Measurements from ENCODE around the gene EFCAB8.

Gene EFCAB8

DNA sequence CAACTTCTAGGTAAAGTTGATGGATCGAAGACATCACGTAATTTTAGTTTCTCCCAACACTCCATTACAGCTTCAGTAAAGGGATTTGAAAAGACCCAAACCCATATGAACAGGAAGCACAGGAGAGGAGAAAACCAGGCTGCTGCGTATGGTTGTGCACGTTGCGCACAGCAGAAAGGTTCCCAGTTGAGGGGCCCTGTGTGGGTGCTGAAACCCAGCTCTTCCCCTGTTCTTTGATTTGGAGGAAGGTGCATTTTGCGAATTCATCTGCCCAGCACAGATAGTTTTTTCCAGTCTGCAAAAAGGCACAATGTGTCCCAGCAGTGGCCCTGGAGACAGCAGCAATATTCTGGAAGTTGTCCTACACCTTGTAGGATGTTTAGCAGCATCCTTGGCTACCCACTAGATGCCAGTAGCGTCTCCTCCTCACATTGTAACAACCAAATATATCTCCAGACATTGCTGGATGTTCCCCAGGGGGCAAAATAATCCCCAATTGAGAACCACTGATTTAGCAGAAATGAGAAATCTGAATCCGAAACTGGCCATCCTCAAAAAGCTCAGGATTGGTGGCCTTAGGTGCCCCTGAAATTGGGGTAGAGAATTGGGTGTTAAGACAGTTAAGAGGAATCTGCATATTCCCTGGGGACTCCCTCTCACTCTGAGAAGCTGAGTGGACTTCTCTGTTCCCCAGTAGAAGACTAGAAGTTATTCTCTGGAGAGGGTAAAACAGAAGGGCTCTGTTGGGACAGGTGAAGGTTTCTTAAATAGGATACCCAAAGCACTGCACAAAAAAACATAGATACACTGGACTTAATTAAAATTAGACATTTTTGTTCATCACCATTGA is 133.3 kb downstream of the EFCAB8 start:
- H3K4me1 Mint-ChIP-seq (ENCODE audit: low read depth): peaks cover 43% of the 10 kb centered on the region
- peaks cover 7% of the 10 kb centered on the region for H3K9me3 Mint-ChIP-seq (ENCODE audit: low read depth)
- peak overlapping the region; percentile 54 for H3K27ac Mint-ChIP-seq
- H3K36me3 Mint-ChIP-seq: peaks cover 3% of the 10 kb centered on the region
- no peaks in the 10 kb centered on the region for H3K27me3 Mint-ChIP-seq
- no peak overlapping the region for H3K4me3 Mint-ChIP-seq

DNA sequence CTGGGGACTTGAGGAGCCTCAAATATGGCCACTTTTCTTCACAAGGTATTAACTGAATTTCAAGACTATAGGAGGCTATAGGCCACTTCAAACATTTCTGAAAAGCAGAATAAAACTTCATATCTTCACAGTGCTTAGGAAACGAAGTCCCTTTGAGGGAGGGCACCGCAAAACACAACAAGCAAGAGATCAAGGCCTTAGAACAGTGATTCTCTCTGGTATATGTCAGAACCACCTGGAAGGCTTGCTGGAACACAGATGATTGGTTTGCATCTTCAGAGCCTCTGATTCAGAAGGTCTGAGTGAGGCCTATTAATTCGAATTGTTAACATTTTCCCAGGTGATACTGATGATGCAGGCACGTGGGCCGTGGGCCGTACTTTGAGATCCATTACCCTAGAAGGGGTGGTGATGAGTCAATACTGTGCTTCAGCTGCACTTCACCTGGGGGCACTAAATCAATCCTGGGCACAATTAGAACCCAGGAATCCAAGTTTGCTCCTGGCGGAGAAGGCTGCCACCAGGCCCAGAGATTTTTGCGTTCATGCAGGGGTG is 134.8 kb downstream of the EFCAB8 start:
- peaks cover 50% of the 10 kb centered on the region for H3K4me1 Mint-ChIP-seq (ENCODE audit: low read depth)
- no peaks in the 10 kb centered on the region for H3K27me3 Mint-ChIP-seq
- peaks cover 7% of the 10 kb centered on the region for H3K9me3 Mint-ChIP-seq (ENCODE audit: low read depth)
- peak overlapping the region; percentile 59 for H3K27ac Mint-ChIP-seq
- peaks cover 4% of the 10 kb centered on the region for H3K36me3 Mint-ChIP-seq
- H3K4me3 Mint-ChIP-seq: no peak overlapping the region

DNA sequence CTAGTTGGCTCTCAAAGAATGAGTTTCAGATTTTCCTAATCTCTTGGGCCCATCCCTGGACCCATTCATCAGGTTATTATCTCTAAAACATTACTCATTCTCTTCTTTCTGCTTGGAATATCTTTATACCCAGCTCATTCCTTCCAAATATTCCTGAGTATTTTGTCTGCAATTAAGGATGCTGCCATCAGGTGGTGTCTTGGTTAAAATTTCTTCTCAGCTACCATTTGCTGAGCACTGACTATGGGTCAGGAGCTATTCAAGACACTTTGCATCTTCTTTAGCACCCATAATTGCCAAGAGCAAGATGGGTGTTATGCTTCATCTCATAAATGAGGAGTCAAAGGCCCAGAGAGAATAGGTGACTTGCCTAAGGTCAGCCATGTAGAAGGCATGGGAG is 137.1 kb downstream of the EFCAB8 start:
- H3K4me1 Mint-ChIP-seq (ENCODE audit: low read depth): peaks cover 49% of the 10 kb centered on the region
- peaks cover 4% of the 10 kb centered on the region for H3K36me3 Mint-ChIP-seq
- H3K9me3 Mint-ChIP-seq (ENCODE audit: low read depth): peaks cover 7% of the 10 kb centered on the region
- no peak overlapping the region for H3K27ac Mint-ChIP-seq
- H3K4me3 Mint-ChIP-seq: no peak overlapping the region
- H3K27me3 Mint-ChIP-seq: no peaks in the 10 kb centered on the region

DNA sequence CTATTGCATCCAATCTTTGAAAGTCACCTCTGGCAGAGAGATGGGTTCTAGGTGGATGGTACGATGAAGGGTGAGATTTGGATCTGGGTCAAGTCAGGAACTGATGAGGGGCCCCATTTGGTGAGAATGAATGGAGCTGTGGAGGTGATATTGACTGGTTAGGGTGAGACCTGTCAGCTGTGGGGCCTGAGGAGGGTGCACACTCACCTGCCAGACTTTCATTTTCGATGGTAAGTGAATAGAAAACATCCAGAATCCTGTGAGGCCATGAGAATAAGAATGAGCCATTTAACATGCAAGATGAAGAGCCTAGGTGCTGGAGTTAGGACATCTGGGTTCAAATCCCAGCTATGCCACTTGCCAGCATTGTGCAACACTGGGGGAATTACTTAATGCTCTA is 138.7 kb downstream of the EFCAB8 start:
- no peak overlapping the region for H3K27ac Mint-ChIP-seq
- no peaks in the 10 kb centered on the region for H3K27me3 Mint-ChIP-seq
- no peak overlapping the region for H3K4me3 Mint-ChIP-seq
- H3K4me1 Mint-ChIP-seq (ENCODE audit: low read depth): peaks cover 47% of the 10 kb centered on the region
- H3K9me3 Mint-ChIP-seq (ENCODE audit: low read depth): peaks cover 7% of the 10 kb centered on the region
- peaks cover 4% of the 10 kb centered on the region for H3K36me3 Mint-ChIP-seq

DNA sequence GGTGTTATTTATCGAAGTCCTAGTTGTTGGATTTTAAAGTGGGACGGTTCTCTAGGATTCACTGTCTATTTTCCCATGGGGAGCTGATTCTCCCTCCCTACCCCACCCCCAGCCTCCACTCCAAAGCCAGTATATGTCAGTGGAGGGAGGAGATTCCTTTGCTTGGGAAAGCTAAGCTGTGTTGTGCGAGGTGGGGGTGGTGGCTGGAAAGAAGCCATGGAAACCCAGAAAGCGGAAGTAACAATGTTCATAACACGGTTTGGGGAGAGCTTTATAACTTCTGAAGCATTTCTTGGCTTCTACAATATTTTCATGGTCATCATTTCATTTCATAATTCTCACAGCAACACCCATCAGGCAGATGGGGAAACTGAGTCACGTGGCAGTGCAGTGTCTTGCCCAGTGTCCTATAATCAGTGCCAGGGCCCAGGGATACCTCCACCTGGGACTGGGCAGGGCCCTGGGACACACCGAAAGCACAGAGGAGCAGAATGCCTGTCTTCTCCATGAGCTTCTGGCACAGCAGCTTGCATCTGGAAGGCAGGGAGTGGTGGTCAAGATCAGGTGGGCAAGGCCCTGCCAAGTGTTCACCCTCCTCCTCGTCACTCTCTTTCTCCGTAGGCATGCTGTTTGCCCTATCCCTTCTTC is 141.0 kb downstream of the EFCAB8 start:
- Mint-ChIP-seq H3K9me3 (ENCODE audit: low read depth) (peaks cover 6% of the 10 kb centered on the region), H3K36me3 (peaks cover 4% of the 10 kb centered on the region), H3K4me3 (no peak overlapping the region), H3K4me1 (ENCODE audit: low read depth) (peaks cover 33% of the 10 kb centered on the region), H3K27me3 (no peaks in the 10 kb centered on the region), H3K27ac (no peak overlapping the region)

DNA sequence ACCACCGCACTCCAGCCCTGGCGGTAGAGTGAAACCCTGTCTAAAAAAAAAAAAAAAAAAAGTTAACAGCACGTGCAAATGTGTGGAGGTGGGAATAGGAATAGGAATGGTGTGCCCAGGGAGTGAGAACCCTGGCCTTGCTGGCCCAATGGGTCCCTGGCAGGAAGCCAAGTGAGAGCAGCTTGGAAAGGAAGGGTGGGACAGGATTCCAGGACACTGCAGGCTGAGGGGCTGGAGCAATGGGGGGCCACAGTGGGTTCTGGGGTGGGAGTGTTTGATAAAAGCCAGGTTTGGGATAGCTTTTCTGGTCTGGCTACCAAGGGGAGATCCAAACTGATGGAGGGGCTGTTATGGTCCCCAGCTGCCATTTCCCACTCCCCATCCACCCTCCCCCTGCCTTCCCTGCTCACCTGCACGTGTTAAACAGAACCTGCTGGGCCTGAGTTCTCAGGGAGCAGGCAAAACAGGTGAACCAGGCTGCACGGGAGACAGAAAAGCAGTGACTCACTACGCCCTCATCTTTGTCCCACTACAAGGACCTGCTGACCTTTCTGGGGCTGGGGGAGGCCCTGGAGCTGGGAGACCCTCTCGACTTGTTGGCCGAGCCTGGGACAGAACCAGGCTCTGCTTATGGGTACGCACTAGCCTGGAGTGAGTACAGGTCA is 142.2 kb downstream of the EFCAB8 start:
- no peak overlapping the region for H3K27ac Mint-ChIP-seq
- no peaks in the 10 kb centered on the region for H3K27me3 Mint-ChIP-seq
- peaks cover 36% of the 10 kb centered on the region for H3K4me1 Mint-ChIP-seq (ENCODE audit: low read depth)
- peaks cover 4% of the 10 kb centered on the region for H3K36me3 Mint-ChIP-seq
- H3K9me3 Mint-ChIP-seq (ENCODE audit: low read depth): peaks cover 3% of the 10 kb centered on the region
- no peak overlapping the region for H3K4me3 Mint-ChIP-seq

DNA sequence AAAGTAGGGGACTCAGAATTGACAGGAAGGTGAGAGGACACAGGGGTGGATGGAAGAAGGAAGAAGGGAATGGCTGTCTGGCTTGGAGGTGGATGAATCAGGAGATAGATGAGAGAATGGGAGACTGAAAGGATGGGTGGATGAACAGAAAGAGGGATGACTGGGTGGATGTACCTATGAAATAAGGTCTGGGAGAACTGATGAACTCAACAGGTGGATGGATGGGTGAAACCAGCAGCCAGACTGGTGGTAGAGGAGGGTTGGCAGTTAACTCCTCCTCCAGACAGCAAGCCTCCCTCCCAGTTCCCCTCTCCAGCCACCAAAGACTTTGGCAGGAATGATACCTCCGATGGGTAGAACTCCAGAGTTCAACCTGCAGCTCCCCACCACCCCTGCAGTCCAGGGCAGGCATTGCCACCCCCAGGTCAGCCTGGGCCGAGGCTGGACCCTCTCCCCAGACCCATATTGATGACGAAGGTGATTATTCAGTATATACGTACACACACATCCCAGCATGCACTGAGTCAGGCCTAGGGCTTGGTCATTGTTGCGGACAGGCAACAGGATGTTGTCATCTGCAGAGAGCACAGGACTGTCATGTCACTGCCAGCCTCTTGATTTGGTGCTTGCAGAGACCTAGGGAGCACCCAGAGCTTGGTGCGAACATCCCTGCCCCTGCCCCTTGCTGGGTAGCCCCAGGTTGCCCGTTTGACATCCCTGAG is 143.5 kb downstream of the EFCAB8 start:
- H3K27me3 Mint-ChIP-seq: no peaks in the 10 kb centered on the region
- H3K9me3 Mint-ChIP-seq (ENCODE audit: low read depth): peaks cover 3% of the 10 kb centered on the region
- H3K27ac Mint-ChIP-seq: peak overlapping the region; percentile 46
- no peak overlapping the region for H3K4me3 Mint-ChIP-seq
- H3K36me3 Mint-ChIP-seq: peaks cover 4% of the 10 kb centered on the region
- H3K4me1 Mint-ChIP-seq (ENCODE audit: low read depth): peaks cover 32% of the 10 kb centered on the region

DNA sequence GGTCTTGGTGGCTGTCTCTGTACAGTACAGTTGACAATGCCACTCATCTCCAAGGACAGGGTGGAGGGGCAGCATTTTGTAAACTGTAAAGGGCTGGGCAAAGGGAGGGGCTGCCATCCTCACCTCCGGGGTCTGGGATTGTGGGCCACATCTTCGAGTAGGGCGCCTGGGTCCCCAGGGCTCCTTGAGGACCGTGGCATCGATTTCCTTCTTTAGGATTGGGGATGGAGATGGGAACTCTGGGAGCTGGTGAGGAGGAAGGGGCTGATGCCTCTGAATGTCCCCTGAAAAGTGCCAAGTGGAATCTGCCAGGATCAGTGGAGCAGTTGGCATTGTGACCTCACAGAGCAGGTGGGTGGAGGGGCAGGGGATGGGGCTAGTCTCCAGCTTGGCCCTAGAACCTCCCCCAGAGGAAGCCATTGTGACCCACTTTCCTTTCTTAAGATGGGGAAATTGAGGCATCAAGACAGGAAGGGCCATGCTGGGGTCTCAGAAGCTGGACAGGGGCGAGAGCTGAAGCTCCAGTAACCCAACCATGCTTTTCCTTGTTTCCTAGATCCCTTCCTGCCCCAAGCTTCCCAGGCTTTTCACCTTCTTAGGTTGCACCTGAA is 145.5 kb downstream of the EFCAB8 start, which contains the start of gene SUN5:
Gene SUN5, minus strand, starts transcription at position 293 of the 611 bp plus-strand sequence. Its CDS starts 93 bp downstream, at position 200.
- no peaks in the 10 kb centered on the region for H3K27me3 Mint-ChIP-seq
- no peak within 1 kb of the TSS for H3K4me3 Mint-ChIP-seq
- H3K36me3 Mint-ChIP-seq: peaks cover 3% of the 10 kb centered on the region
- peaks cover 3% of the 10 kb centered on the region for H3K9me3 Mint-ChIP-seq (ENCODE audit: low read depth)
- peaks cover 26% of the 10 kb centered on the region for H3K4me1 Mint-ChIP-seq (ENCODE audit: low read depth)
- no peak within 1 kb of the TSS for H3K27ac Mint-ChIP-seq

DNA sequence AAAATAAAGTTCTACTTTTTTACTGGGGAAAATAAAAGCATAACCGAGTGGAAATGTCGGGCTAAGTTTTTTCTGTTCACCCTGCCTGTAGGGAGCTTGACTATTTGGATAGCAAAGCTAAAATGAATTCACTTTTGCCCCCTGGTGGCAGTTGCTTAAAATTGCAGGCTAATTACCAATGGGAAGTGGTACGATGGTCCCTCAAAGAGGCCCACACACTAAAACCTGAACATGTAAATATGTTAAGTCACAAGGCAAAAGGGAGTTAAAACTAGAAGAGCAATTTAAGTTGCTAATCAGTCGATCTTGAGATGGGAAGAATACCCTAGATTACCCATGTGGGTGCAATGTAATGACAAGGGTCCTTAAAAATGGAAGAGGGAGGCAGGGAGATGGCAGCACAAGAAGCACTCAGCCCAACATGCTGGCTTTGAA is 146.4 kb downstream of the EFCAB8 start:
- Mint-ChIP-seq H3K27me3 (no peaks in the 10 kb centered on the region), H3K27ac (no peak overlapping the region), H3K9me3 (ENCODE audit: low read depth) (peaks cover 3% of the 10 kb centered on the region), H3K4me3 (no peak overlapping the region), H3K4me1 (ENCODE audit: low read depth) (peaks cover 26% of the 10 kb centered on the region), H3K36me3 (peaks cover 3% of the 10 kb centered on the region)

DNA sequence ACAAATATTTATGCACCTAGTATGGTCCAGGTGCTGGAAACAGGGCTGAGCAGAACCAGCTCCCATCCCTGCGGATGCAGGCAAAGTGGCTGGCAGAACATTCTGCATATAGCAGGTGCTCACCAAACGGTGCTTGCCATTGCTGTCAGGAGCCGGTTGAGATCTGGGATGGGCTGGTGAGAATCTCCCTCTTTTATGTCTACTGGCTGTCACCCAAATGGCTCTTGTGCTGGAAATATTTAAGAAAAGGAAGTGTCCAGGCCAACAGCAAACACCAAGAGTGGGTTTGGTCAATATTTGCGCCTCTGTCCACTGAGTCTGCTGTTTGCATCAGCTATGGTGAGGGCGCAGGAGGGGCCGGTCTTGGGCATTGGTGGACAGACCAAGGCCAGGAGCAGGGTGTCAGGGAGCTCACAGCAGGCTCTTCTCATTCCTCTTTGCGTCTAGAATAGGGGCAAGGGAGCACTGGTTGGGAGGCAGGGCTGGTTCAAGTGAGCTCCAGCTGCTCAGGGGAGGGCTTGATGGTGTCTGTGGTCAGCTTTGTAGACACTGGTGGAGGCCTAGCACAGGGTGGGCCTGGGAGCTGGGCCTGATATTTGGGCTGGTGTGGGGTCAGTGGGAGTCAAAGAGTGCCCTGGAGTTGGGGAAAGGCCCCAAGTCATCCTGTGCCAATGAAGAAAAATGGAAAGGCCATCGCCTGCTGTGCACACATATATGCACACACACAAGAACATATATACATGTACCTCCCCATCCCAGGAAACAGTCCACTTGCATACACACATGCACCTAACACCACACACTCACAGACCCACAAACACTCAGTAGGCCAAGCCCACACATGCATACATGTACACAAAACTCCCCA is 147.4 kb downstream of the EFCAB8 start:
- H3K36me3 Mint-ChIP-seq: peaks cover 3% of the 10 kb centered on the region
- no peaks in the 10 kb centered on the region for H3K27me3 Mint-ChIP-seq
- H3K27ac Mint-ChIP-seq: no peak overlapping the region
- no peak overlapping the region for H3K4me3 Mint-ChIP-seq
- peaks cover 3% of the 10 kb centered on the region for H3K9me3 Mint-ChIP-seq (ENCODE audit: low read depth)
- peaks cover 20% of the 10 kb centered on the region for H3K4me1 Mint-ChIP-seq (ENCODE audit: low read depth)

DNA sequence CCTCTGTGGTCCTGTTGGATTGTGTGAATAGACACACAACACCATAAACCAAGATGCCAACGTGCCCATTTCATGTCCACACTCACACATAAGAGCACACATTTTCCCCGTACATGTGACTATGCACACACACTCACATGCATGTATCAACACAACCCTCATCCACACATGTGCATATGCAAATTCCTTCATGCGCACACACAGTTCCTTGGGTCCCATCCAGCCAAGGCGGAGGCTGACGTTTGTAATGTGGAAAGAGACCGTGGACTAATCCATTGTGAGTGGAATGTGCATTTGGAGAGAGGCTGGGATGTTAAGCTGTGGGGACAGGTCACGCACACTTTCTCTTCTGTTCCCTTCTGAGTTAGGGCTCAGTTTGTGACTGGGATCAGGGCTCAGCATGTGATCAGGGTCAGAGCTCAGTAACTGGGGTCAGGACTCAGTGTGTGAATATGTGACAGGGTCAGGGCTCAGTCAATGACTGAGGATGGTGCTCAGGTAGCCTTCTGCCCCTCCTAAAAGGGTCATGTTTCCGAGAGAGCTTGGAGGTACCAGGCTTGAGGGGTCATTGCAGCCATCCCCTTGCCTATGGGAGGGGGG is 148.2 kb downstream of the EFCAB8 start:
- peaks cover 3% of the 10 kb centered on the region for H3K9me3 Mint-ChIP-seq (ENCODE audit: low read depth)
- H3K36me3 Mint-ChIP-seq: peaks cover 3% of the 10 kb centered on the region
- H3K4me1 Mint-ChIP-seq (ENCODE audit: low read depth): peaks cover 13% of the 10 kb centered on the region
- H3K27ac Mint-ChIP-seq: no peak overlapping the region
- H3K27me3 Mint-ChIP-seq: no peaks in the 10 kb centered on the region
- no peak overlapping the region for H3K4me3 Mint-ChIP-seq

DNA sequence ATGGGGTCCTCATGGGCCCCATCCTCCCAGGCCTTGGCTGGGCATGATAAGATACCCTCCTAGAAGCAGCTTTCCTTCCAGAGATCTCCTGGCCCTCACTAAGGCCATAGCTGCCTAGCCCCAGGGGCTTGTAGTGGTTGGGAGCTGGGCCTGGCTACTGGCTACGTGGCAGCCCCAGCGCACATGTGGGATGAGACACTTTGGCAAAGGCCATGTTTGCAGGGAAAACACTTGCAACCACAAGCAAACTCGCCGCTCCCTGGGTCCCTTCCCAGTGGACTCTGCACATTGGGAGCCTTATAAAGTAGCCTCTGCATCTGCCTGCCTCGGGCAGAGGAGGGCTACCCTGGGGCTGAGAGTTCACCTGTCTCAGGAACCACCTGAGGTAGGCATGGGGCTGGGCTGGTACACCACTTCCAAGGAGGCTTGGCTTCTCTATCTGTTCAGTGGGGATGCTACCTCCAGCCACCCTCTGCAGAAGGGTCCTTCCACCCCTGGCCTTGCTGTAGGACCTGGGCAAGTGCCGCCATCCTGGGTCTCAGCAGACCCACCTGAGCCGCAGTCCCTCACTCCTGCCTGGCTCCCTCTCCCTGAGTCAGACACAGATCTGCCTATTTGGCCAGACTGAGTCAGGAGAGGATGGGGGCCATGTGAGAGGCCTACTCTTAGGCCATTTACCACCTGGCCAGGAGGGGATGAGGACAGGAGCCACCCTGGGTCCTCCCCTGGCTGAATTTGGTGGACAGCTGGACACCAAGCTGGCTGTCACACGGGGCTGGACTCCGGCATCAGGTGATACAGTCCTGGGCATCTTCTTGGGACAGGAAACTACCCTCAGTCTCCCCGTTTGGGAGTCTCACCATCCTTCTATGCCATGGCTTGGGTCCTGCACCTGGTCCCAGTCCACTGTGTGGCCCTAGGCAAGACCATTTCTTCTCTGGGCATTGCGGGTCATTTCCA is 148.9 kb downstream of the EFCAB8 start, which contains the start of gene BPIFB2:
Gene BPIFB2, plus strand, starts transcription at position 329 of the 960 bp plus-strand sequence. CDS start 871 bp downstream, outside the sequence.
- Mint-ChIP-seq H3K36me3 (peaks cover 3% of the 10 kb centered on the region), H3K4me3 (no peak within 1 kb of the TSS), H3K9me3 (ENCODE audit: low read depth) (peaks cover 3% of the 10 kb centered on the region), H3K27me3 (no peaks in the 10 kb centered on the region), H3K27ac (no peak within 1 kb of the TSS), H3K4me1 (ENCODE audit: low read depth) (peaks cover 7% of the 10 kb centered on the region)
